Liver (tissue), 9 donors: Measurements from ENCODE around the gene DCAF8L1. TPM values are rescaled to one million over a fixed set of nuclear protein-coding genes. Genes with fewer than 3 reads are reported as not detected.

ENCODE experiments used
- DNase-seq: peaks from one replicate; pipeline ENCODE4 v3.0.0-alpha.2; 2017; ENCODE audit warnings: low spot score
- H3K27ac ChIP-seq, 2 donors: one replicate each; pipeline ENCODE4 v1.7.0; 2013; ENCODE audit warnings: inconsistent platforms in 2 of 2, low read length in 2 of 2, control low read depth in 1 of 2, low read depth in 1 of 2, mild to moderate bottlenecking in 1 of 2
- H3K27me3 ChIP-seq, 4 donors: one replicate each; pipeline versions ENCODE4 v1.6.1 to v1.7.0; 2013; ENCODE audit warnings: low read length in 3 of 4, inconsistent platforms in 1 of 4, mild to moderate bottlenecking in 1 of 4, moderate library complexity in 1 of 4; ENCODE audit not compliant: control insufficient read depth in 4 of 4, insufficient read depth in 4 of 4
- H3K36me3 ChIP-seq, 4 donors: one replicate each; pipeline versions ENCODE4 v1.6.1 to v1.7.0; 2013; ENCODE audit warnings: low read length in 3 of 4, mild to moderate bottlenecking in 3 of 4, low read depth in 1 of 4, moderate library complexity in 1 of 4; ENCODE audit not compliant: control insufficient read depth in 4 of 4, insufficient read depth in 3 of 4
- H3K4me1 ChIP-seq, 4 donors: one replicate each; pipeline versions ENCODE4 v1.6.1 to v1.7.0; 2013; ENCODE audit warnings: low read length in 3 of 4, mild to moderate bottlenecking in 3 of 4, moderate library complexity in 1 of 4; ENCODE audit not compliant: control insufficient read depth in 4 of 4, insufficient read depth in 4 of 4
- H3K4me3 ChIP-seq, 3 donors: one replicate each; pipeline versions ENCODE4 v1.6.1 to v1.7.0; 2013; ENCODE audit warnings: low read length in 3 of 3, control low read depth in 1 of 3, low read depth in 1 of 3, mild to moderate bottlenecking in 1 of 3
- H3K9ac ChIP-seq, 2 donors: one replicate each; pipeline ENCODE4 v1.7.0; 2013; ENCODE audit warnings: low read length in 2 of 2, mild to moderate bottlenecking in 2 of 2, moderate library complexity in 2 of 2, control low read depth in 1 of 2, low read depth in 1 of 2
- H3K9me3 ChIP-seq, 4 donors: one replicate each; pipeline versions ENCODE4 v1.6.1 to v1.7.0; 2013; ENCODE audit warnings: low read length in 3 of 4; ENCODE audit not compliant: control insufficient read depth in 4 of 4
- ATF3 ChIP-seq: IDR thresholded peaks from 2 replicates; pipeline ENCODE4 v1.6.1; 2016; ENCODE audit warnings: antibody characterized with exemption
- CTCF ChIP-seq: fragments of 150-350 bp; IDR thresholded peaks from 2 replicates; pipeline ENCODE4 v1.5.1; 2017; ENCODE audit warnings: improper control_type of control experiment, low read depth, low read length; ENCODE audit not compliant: missing input control
- EGR1 ChIP-seq, 2 donors: IDR thresholded peaks; 2 replicates each; pipeline ENCODE4 v1.6.1; 2016 to 2018; ENCODE audit warnings: antibody characterized with exemption in 2 of 2, low read depth in 2 of 2
- FOXA1 ChIP-seq: IDR thresholded peaks from 2 replicates; pipeline ENCODE4 v1.6.1; 2016; ENCODE audit warnings: antibody characterized with exemption
- FOXA2 ChIP-seq: IDR thresholded peaks from 2 replicates; pipeline ENCODE4 v1.6.1; 2016; ENCODE audit warnings: antibody characterized with exemption
- GABPA ChIP-seq, 2 donors: IDR thresholded peaks in 1 of 2; conservative IDR thresholded peaks in 1 of 2; 2 replicates each; pipeline ENCODE4 v1.6.1; 2016; ENCODE audit warnings: antibody characterized with exemption in 2 of 2, mild to moderate bottlenecking in 1 of 2, moderate library complexity in 1 of 2
- HNF4A ChIP-seq, 2 donors: conservative IDR thresholded peaks; 2 replicates each; pipeline ENCODE4 v1.6.1; 2016; ENCODE audit warnings: antibody characterized with exemption in 2 of 2, mild to moderate bottlenecking in 2 of 2
- HNF4G ChIP-seq: IDR thresholded peaks from 2 replicates; pipeline ENCODE4 v1.6.1; 2016; ENCODE audit warnings: antibody characterized with exemption
- JUND ChIP-seq, 2 donors: IDR thresholded peaks; 2 replicates each; pipeline ENCODE4 v1.6.1; 2016; ENCODE audit warnings: antibody characterized with exemption in 2 of 2
- MAX ChIP-seq: IDR thresholded peaks from 2 replicates; pipeline ENCODE4 v1.6.1; 2016; ENCODE audit warnings: antibody characterized with exemption
- NR2F2 ChIP-seq: IDR thresholded peaks from 2 replicates; pipeline ENCODE4 v1.6.1; 2016; ENCODE audit warnings: antibody characterized with exemption
- RAD21 ChIP-seq, 2 donors: IDR thresholded peaks; 2 replicates each; pipeline ENCODE4 v1.6.1; 2016; ENCODE audit warnings: antibody characterized with exemption in 2 of 2, mild to moderate bottlenecking in 2 of 2
- REST ChIP-seq: IDR thresholded peaks from 2 replicates; pipeline ENCODE4 v1.6.1; 2016; ENCODE audit warnings: antibody characterized with exemption, mild to moderate bottlenecking
- RXRA ChIP-seq, 2 donors: IDR thresholded peaks; 2 replicates each; pipeline ENCODE4 v1.6.1; 2017 to 2018; ENCODE audit warnings: antibody characterized with exemption in 2 of 2, mild to moderate bottlenecking in 1 of 2
- SP1 ChIP-seq: IDR thresholded peaks from 2 replicates; pipeline ENCODE4 v1.6.1; 2018; ENCODE audit warnings: antibody characterized with exemption, mild to moderate bottlenecking
- YY1 ChIP-seq: IDR thresholded peaks from 2 replicates; pipeline ENCODE4 v1.6.1; 2016; ENCODE audit warnings: antibody characterized with exemption, mild to moderate bottlenecking
- ZBTB33 ChIP-seq: IDR thresholded peaks from 2 replicates; pipeline ENCODE4 v1.6.1; 2016; ENCODE audit warnings: antibody characterized with exemption
- WGBS: extraction: QIAGEN DNeasy Blood & Tissue Kit; methylation state at CpG from one replicate; pipeline ENCODE4 v1.1.7; 2013; 5-methylcytosine and 5-hydroxymethylcytosine counted together
- polyA plus RNA-seq, 2 donors: library from polyadenylated mRNA; stranded (reverse) in 1 of 2; unstranded in 1 of 2; fragments of 200-250 nt in 1 of 2; fragments of >200 nt in 1 of 2; fragmentation: Nextera tagmentation in 1 of 2; extraction: Ambion mirVana in 1 of 2; gene quantifications; one replicate each; pipeline versions ENCODE4 v1.2.1 to v1.2.3, GENCODE V29; 2013 to 2015
- total RNA-seq, 2 donors: library from RNA; depleted of rRNA; stranded (reverse); fragments of >200 nt; gene quantifications; one replicate each; pipeline ENCODE4 v1.2.3, GENCODE V29; 2014
- donor health status: healthy.
- donor health status: healthy.
- donor health status: healthy.
- donor health status: healthy.
- donor health status: healthy.

The DCAF8L1 gene
- total and polyA plus RNA-seq, 4 donors: not detected

GRCh38 chrX:28010875-28011274 lies 29.6 kb upstream of the DCAF8L1 start:
- H3K4me1 ChIP-seq: no peaks in the 10 kb centered on the region
- H3K36me3 ChIP-seq: no peaks in the 10 kb centered on the region
- no peak for DNase-seq
- H3K9ac ChIP-seq: no peak overlapping the region
- H3K9me3 ChIP-seq: no peaks in the 10 kb centered on the region
- TF ChIP-seq SP1 (no peak), HNF4A (conservative IDR thresholded peaks at IDR 0.05) (no peak), ZBTB33 (no peak), CTCF (no peak), GABPA (IDR thresholded peaks at IDR 0.05 in 1 of 2, conservative IDR thresholded peaks at IDR 0.05 in 1 of 2) (no peak), EGR1 (IDR thresholded peaks at IDR 0.05; ENCODE audit: low read depth in 2 of 2) (no peak), MAX (no peak), FOXA2 (no peak), ATF3 (no peak), JUND (IDR thresholded peaks at IDR 0.05) (no peak), HNF4G (no peak), FOXA1 (no peak)
- no peaks in the 10 kb centered on the region for H3K27me3 ChIP-seq
- H3K27ac ChIP-seq: no peak overlapping the region
- no peak overlapping the region for H3K4me3 ChIP-seq
- WGBS: 73% methylated on average over 2 of the region's 2 CpGs

GRCh38 chrX:27998666-27999065 lies 17.4 kb upstream of the DCAF8L1 start:
- DNase-seq: no peak
- H3K36me3 ChIP-seq: no peaks in the 10 kb centered on the region
- 90% methylated on average over 1 of the region's 1 CpG for WGBS
- H3K9ac ChIP-seq: no peak overlapping the region
- H3K27me3 ChIP-seq: peaks cover 0 to 4% (median 0%) of the 10 kb centered on the region in 4 donors
- no peaks in the 10 kb centered on the region for H3K9me3 ChIP-seq
- no peak overlapping the region for H3K27ac ChIP-seq
- no peak overlapping the region for H3K4me3 ChIP-seq
- H3K4me1 ChIP-seq: no peaks in the 10 kb centered on the region
- no peak for TF ChIP-seq YY1
- no peak for TF ChIP-seq REST
- no peak for TF ChIP-seq ZBTB33
- no peak for TF ChIP-seq MAX
- no peak for TF ChIP-seq NR2F2
- no peak for TF ChIP-seq RAD21 (IDR thresholded peaks at IDR 0.05)
- TF ChIP-seq EGR1 (IDR thresholded peaks at IDR 0.05; ENCODE audit: low read depth in 2 of 2): no peak
- TF ChIP-seq HNF4G: no peak
- TF ChIP-seq SP1: no peak
- no peak for TF ChIP-seq RXRA (IDR thresholded peaks at IDR 0.05)
